ENCODE measurements around the gene IBA57. TPM values are rescaled to one million over a fixed set of nuclear protein-coding genes. Genes with fewer than 3 reads are reported as not detected.
"Not testable (repeated sequence)": the region's sequence is repeated elsewhere in the genome, so short reads cannot be mapped to it uniquely, and the experiment has no call there.

IBA57 gene
- total RNA-seq, 2 experiments from 2014 or later: 9.7 to 10.8 TPM

GRCh38 chr1:228180959-228181644 lies 15.5 kb downstream of the IBA57 start:
- no peak overlapping the region for H3K27ac Mint-ChIP-seq
- peaks cover 9% of the 10 kb centered on the region for H3K4me1 Mint-ChIP-seq (ENCODE audit: low read depth)
- no peak for TF ChIP-seq CTCF (IDR thresholded peaks at IDR 0.05)
- no peak overlapping the region for H3K4me3 Mint-ChIP-seq
- H3K36me3 Mint-ChIP-seq (ENCODE audit: low read depth): no peaks in the 10 kb centered on the region
- no peak for ATAC-seq
- H3K9me3 Mint-ChIP-seq: no peaks in the 10 kb centered on the region
- no peak for DNase-seq
- no peaks in the 10 kb centered on the region for H3K27me3 Mint-ChIP-seq
- intact Hi-C loops (cut with micrococcal nuclease): no loop called here
- CTCF ChIA-PET: interaction anchor here (1.9 to 6.2 kb wide), 2 partner anchors 15 to 50 kb away, joined by 6 to 28 read pairs; partner anchors contain the start of gene IBA57
- POLR2A ChIA-PET: interaction anchor here (0.9 kb wide), 1 partner anchor 25 kb away, joined by 4 read pairs; no protein-coding TSS in a partner anchor

GRCh38 chr1:228181645-228182034 lies 16.0 kb downstream of the IBA57 start:
- ChIA-PET CTCF (interaction anchor here (1.2 to 6.2 kb wide), 3 partner anchors 15 to 50 kb away, joined by 3 to 28 read pairs (median 6); partner anchors contain the start of gene IBA57), POLR2A (no interaction called here)
- TF ChIP-seq CTCF (IDR thresholded peaks at IDR 0.05): no peak
- Mint-ChIP-seq H3K9me3 (no peaks in the 10 kb centered on the region), H3K27me3 (no peaks in the 10 kb centered on the region), H3K27ac (no peak overlapping the region), H3K4me1 (ENCODE audit: low read depth) (peaks cover 12% of the 10 kb centered on the region), H3K4me3 (no peak overlapping the region), H3K36me3 (ENCODE audit: low read depth) (no peaks in the 10 kb centered on the region)
- intact Hi-C loops (cut with micrococcal nuclease): no loop called here
- no peak for DNase-seq
- ATAC-seq: no peak

- DNase-seq (no peak), ATAC-seq (no peak)
- CTCF ChIA-PET: interaction anchor here (1.2 kb wide), 1 partner anchor 15 kb away, joined by 3 read pairs; no protein-coding TSS in a partner anchor
- no peak overlapping the region for H3K27ac Mint-ChIP-seq
- no peak for TF ChIP-seq CTCF (IDR thresholded peaks at IDR 0.05)
- intact Hi-C loops (cut with micrococcal nuclease): no loop called here
- POLR2A ChIA-PET: no interaction called here
- H3K9me3 Mint-ChIP-seq: no peaks in the 10 kb centered on the region
- peaks cover 13% of the 10 kb centered on the region for H3K4me1 Mint-ChIP-seq (ENCODE audit: low read depth)
- no peak overlapping the region for H3K4me3 Mint-ChIP-seq
- H3K36me3 Mint-ChIP-seq (ENCODE audit: low read depth): no peaks in the 10 kb centered on the region
- no peaks in the 10 kb centered on the region for H3K27me3 Mint-ChIP-seq
Measured at GRCh38 chr1:228182296-228183030, 16.9 kb downstream of the IBA57 start.

GRCh38 chr1:228184152-228184551 lies 18.5 kb downstream of the IBA57 start:
- H3K27ac Mint-ChIP-seq: no peak overlapping the region
- H3K4me1 Mint-ChIP-seq (ENCODE audit: low read depth): peaks cover 13% of the 10 kb centered on the region
- intact Hi-C loops (cut with micrococcal nuclease): no loop called here
- no peak overlapping the region for H3K4me3 Mint-ChIP-seq
- H3K9me3 Mint-ChIP-seq: no peaks in the 10 kb centered on the region
- H3K36me3 Mint-ChIP-seq (ENCODE audit: low read depth): no peaks in the 10 kb centered on the region
- CTCF ChIA-PET: no interaction called here
- DNase-seq (no peak), ATAC-seq (no peak)
- no peak for TF ChIP-seq CTCF (IDR thresholded peaks at IDR 0.05)
- POLR2A ChIA-PET: no interaction called here
- no peaks in the 10 kb centered on the region for H3K27me3 Mint-ChIP-seq

GRCh38 chr1:228185641-228185965 lies 20.0 kb downstream of the IBA57 start:
- Mint-ChIP-seq H3K4me3 (no peak overlapping the region), H3K36me3 (ENCODE audit: low read depth) (no peaks in the 10 kb centered on the region), H3K4me1 (ENCODE audit: low read depth) (peaks cover 13% of the 10 kb centered on the region), H3K27me3 (no peaks in the 10 kb centered on the region), H3K9me3 (no peaks in the 10 kb centered on the region), H3K27ac (no peak overlapping the region)
- TF ChIP-seq CTCF (IDR thresholded peaks at IDR 0.05): no peak
- ATAC-seq (peak; percentile 75), DNase-seq (peak; percentile 43)
- POLR2A ChIA-PET: interaction anchor here (0.6 kb wide), 1 partner anchor 913 kb away, joined by 3 read pairs; no protein-coding TSS in a partner anchor
- intact Hi-C loops (cut with micrococcal nuclease): no loop called here
- CTCF ChIA-PET: interaction anchor here (1.3 kb wide), 1 partner anchor 273 kb away, joined by 3 read pairs; no protein-coding TSS in a partner anchor

GRCh38 chr1:228188249-228188648 lies 22.6 kb downstream of the IBA57 start:
- H3K9me3 Mint-ChIP-seq; H3K4me3 Mint-ChIP-seq; intact Hi-C loops (cut with micrococcal nuclease); DNase-seq; H3K27ac Mint-ChIP-seq; POLR2A ChIA-PET; H3K36me3 Mint-ChIP-seq (ENCODE audit: low read depth); ATAC-seq; H3K27me3 Mint-ChIP-seq: not testable (repeated sequence)
- peaks cover 13% of the 10 kb centered on the region for H3K4me1 Mint-ChIP-seq (ENCODE audit: low read depth)
- CTCF ChIA-PET: interaction anchor here (0.8 to 1.2 kb wide), 2 partner anchors 11 to 58 kb away, joined by 3 read pairs; no protein-coding TSS in a partner anchor

Data from activated CD8-positive, alpha-beta T cell treated with anti-CD3 and anti-CD28 coated beads for 36 hours (primary cell).